PFSK-1 (cell line): ENCODE data around the gene RIPOR2.

Experiments
- FOXP2 ChIP-seq: optimal IDR thresholded peaks from 2 replicates; pipeline ENCODE3; 2011; ENCODE audit warnings: borderline replicate concordance, control low read depth, inconsistent platforms; ENCODE audit not compliant: insufficient read depth; ENCODE audit errors: extremely low read length, extremely low read depth
- POLR2AphosphoS5 ChIP-seq: IDR thresholded peaks from 2 replicates; pipeline ENCODE4 v1.6.1; 2012; ENCODE audit warnings: low read depth, mild to moderate bottlenecking, control low read depth, low read length, moderate library complexity
- SIN3A ChIP-seq: IDR thresholded peaks from 2 replicates; pipeline ENCODE4 v1.6.1; 2012; ENCODE audit warnings: mild to moderate bottlenecking, low read length, moderate library complexity, borderline replicate concordance; ENCODE audit not compliant: insufficient read depth
- TAF1 ChIP-seq: IDR thresholded peaks from 2 replicates; pipeline ENCODE4 v1.6.1; 2012; ENCODE audit warnings: low read length, control low read depth, borderline replicate concordance; ENCODE audit not compliant: insufficient read depth
- TF ChIP-seq, protein P1 (sequence below), 2 experiments: IDR thresholded peaks; 2 replicates each; pipeline versions ENCODE4 v1.6.1 to v1.8.0; 2011 to 2012; ENCODE audit warnings: low read depth in 2 of 2, low read length in 2 of 2, control low read depth in 1 of 2, inconsistent platforms in 1 of 2, mild to moderate bottlenecking in 1 of 2, moderate library complexity in 1 of 2; ENCODE audit not compliant: insufficient read depth in 1 of 2

DNA sequence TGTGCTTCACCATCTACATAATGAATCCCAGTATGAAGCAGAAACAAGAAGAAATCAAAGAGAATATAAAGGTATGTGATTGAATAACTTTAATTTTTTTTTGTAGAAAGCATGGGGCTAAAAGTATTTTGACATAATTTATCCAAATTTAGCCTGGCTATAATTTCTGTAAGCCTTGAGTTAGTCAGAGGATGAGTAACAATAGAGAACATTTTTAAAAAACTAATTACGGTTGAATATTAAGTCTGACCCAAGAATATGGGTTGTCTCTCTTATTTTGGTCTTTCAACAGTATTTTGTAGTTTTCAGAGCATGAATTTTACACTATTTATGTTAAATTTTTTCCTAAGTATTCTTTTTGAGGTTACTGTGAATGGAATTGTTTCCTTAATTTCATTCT, 158.5 kb downstream of the RIPOR2 start:
- TF ChIP-seq, protein P1, sequence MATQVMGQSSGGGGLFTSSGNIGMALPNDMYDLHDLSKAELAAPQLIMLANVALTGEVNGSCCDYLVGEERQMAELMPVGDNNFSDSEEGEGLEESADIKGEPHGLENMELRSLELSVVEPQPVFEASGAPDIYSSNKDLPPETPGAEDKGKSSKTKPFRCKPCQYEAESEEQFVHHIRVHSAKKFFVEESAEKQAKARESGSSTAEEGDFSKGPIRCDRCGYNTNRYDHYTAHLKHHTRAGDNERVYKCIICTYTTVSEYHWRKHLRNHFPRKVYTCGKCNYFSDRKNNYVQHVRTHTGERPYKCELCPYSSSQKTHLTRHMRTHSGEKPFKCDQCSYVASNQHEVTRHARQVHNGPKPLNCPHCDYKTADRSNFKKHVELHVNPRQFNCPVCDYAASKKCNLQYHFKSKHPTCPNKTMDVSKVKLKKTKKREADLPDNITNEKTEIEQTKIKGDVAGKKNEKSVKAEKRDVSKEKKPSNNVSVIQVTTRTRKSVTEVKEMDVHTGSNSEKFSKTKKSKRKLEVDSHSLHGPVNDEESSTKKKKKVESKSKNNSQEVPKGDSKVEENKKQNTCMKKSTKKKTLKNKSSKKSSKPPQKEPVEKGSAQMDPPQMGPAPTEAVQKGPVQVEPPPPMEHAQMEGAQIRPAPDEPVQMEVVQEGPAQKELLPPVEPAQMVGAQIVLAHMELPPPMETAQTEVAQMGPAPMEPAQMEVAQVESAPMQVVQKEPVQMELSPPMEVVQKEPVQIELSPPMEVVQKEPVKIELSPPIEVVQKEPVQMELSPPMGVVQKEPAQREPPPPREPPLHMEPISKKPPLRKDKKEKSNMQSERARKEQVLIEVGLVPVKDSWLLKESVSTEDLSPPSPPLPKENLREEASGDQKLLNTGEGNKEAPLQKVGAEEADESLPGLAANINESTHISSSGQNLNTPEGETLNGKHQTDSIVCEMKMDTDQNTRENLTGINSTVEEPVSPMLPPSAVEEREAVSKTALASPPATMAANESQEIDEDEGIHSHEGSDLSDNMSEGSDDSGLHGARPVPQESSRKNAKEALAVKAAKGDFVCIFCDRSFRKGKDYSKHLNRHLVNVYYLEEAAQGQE (IDR thresholded peaks at IDR 0.05; ENCODE audit: insufficient read depth in 1 of 2, low read depth in 2 of 2, low read length in 2 of 2): no peak
- TF ChIP-seq TAF1: no peak
- TF ChIP-seq SIN3A: no peak
- TF ChIP-seq POLR2AphosphoS5: no peak
- TF ChIP-seq FOXP2: no peak
